Neural cell (in vitro differentiated cells): ENCODE data around the gene MECP2. TPM values are rescaled to one million over a fixed set of nuclear protein-coding genes. Genes with fewer than 3 reads are reported as not detected.

ENCODE experiments used
- H2AFZ ChIP-seq: fragments of 200-600, 300-800 bp; sonication (generic), shearing (Covaris generic); 2 replicates; pipeline ENCODE4 v1.6.0; 2014; ENCODE audit warnings: low read depth, mild to moderate bottlenecking, antibody characterized with exemption, low read length, moderate library complexity
- H3F3A ChIP-seq: fragments of 200-600 bp; shearing (Covaris generic); 2 replicates; pipeline ENCODE4 v1.6.1; 2016; ENCODE audit warnings: mild to moderate bottlenecking, moderate library complexity, mixed read lengths, antibody characterized with exemption, low read length; ENCODE audit not compliant: insufficient read depth, poor library complexity, severe bottlenecking
- H3K27ac ChIP-seq: fragments of 200-600, 300-800 bp; sonication (generic), shearing (Covaris generic); 2 replicates; pipeline ENCODE4 v1.5.1; 2014; ENCODE audit warnings: mild to moderate bottlenecking, low read length, moderate library complexity
- H3K27me3 ChIP-seq: fragments of 300-800, 200-600 bp; sonication (generic), shearing (Covaris generic); 2 replicates; pipeline ENCODE4 v1.6.0; 2014; ENCODE audit warnings: mild to moderate bottlenecking, low read depth, low read length, moderate library complexity; ENCODE audit not compliant: insufficient read depth
- H3K36me3 ChIP-seq: fragments of 300-800, 200-600 bp; sonication (generic), shearing (Covaris generic); 2 replicates; pipeline ENCODE4 v1.5.1; 2014; ENCODE audit warnings: mild to moderate bottlenecking, antibody characterized with exemption, low read length, moderate library complexity; ENCODE audit not compliant: insufficient read depth
- H3K4me2 ChIP-seq: fragments of 300-800, 200-600 bp; sonication (generic), shearing (Covaris generic); 2 replicates; pipeline ENCODE4 v1.6.0; 2014; ENCODE audit warnings: mild to moderate bottlenecking, low read length
- H3K4me3 ChIP-seq: fragments of 300-800, 200-600 bp; sonication (generic), shearing (Covaris generic); 2 replicates; pipeline ENCODE4 v1.5.1; 2014; ENCODE audit warnings: mild to moderate bottlenecking, low read length, moderate library complexity
- H3K79me2 ChIP-seq: fragments of 200-600 bp; shearing (Covaris generic); replicated peaks from 2 replicates; pipeline ENCODE4 v1.6.0; 2014; ENCODE audit warnings: mild to moderate bottlenecking, low read length, moderate library complexity; ENCODE audit not compliant: insufficient read depth
- H3K9ac ChIP-seq: fragments of 300-800, 200-600 bp; sonication (generic), shearing (Covaris generic); 2 replicates; pipeline ENCODE4 v1.6.1; 2016; ENCODE audit warnings: mild to moderate bottlenecking, low read length, mixed read lengths
- H3K9me2 ChIP-seq: fragments of 200-600 bp; shearing (Covaris generic); 2 replicates; pipeline ENCODE4 v1.6.1; 2016; ENCODE audit warnings: mild to moderate bottlenecking, low read length, mixed read lengths; ENCODE audit not compliant: insufficient read depth
- H3K9me3 ChIP-seq: fragments of 200-600, 300-800 bp; sonication (generic), shearing (Covaris generic); 2 replicates; pipeline ENCODE4 v1.6.1; 2016; ENCODE audit warnings: mild to moderate bottlenecking, mixed run types, low read length, moderate library complexity, mixed read lengths
- H4K20me1 ChIP-seq: fragments of 200-600 bp; shearing (Covaris generic); 2 replicates; pipeline ENCODE4 v1.6.1; 2016; ENCODE audit warnings: mild to moderate bottlenecking, mixed run types; ENCODE audit not compliant: insufficient read depth
- EP300 ChIP-seq: fragments of 450-650 bp; conservative IDR thresholded peaks from 2 replicates; pipeline ENCODE4 v1.6.1; 2014; ENCODE audit warnings: antibody characterized with exemption, mild to moderate bottlenecking, moderate library complexity; ENCODE audit not compliant: poor library complexity, severe bottlenecking
- EZH2 ChIP-seq: fragments of 200-600, 300-800 bp; shearing (Covaris generic), sonication (generic); IDR thresholded peaks from 2 replicates; pipeline ENCODE4 v1.6.1; 2014; ENCODE audit warnings: antibody characterized with exemption, low read length, borderline replicate concordance, mild to moderate bottlenecking; ENCODE audit not compliant: insufficient read depth, poor library complexity, severe bottlenecking
- POLR2AphosphoS5 ChIP-seq: IDR thresholded peaks from 2 replicates; pipeline ENCODE4 v1.6.1; 2012
- RAD21 ChIP-seq: fragments of 450-650 bp; conservative IDR thresholded peaks from 2 replicates; pipeline ENCODE4 v1.6.1; 2014; ENCODE audit warnings: antibody characterized with exemption, mild to moderate bottlenecking, moderate library complexity
- REST ChIP-seq: IDR thresholded peaks from 2 replicates; pipeline ENCODE4 v1.6.1; 2012; ENCODE audit warnings: borderline replicate concordance
- SMC3 ChIP-seq: fragments of 450-650 bp; conservative IDR thresholded peaks from 2 replicates; pipeline ENCODE4 v1.6.1; 2014; ENCODE audit warnings: antibody characterized with exemption, mild to moderate bottlenecking, moderate library complexity; ENCODE audit not compliant: poor library complexity
- TAF1 ChIP-seq: IDR thresholded peaks from 2 replicates; pipeline ENCODE4 v1.6.1; 2012; ENCODE audit warnings: low read depth
- polyA plus RNA-seq: library from polyadenylated mRNA; depleted of rRNA; stranded (reverse); fragments of >200 nt; gene quantifications from 2 replicates; pipeline ENCODE4 v1.2.3, GENCODE V29; 2014
- TF ChIP-seq, protein P1 (sequence below): fragments of 450-650 bp; IDR thresholded peaks from 2 replicates; pipeline ENCODE4 v1.5.1; 2014; ENCODE audit warnings: antibody characterized with exemption, mild to moderate bottlenecking, moderate library complexity; ENCODE audit not compliant: poor library complexity, severe bottlenecking

MECP2 gene
- polyA plus RNA-seq, 1 donor from 2014 or later, result 14.5 TPM

GRCh38 chrX:154024271-154024670, 73.2 kb downstream of the MECP2 start:
- no peaks in the 10 kb centered on the region for H4K20me1 ChIP-seq
- no peak overlapping the region for H3K9ac ChIP-seq
- no peaks in the 10 kb centered on the region for H3K27me3 ChIP-seq
- H2AFZ ChIP-seq, result no peak overlapping the region
- H3K4me2 ChIP-seq, result no peak overlapping the region
- H3K36me3 ChIP-seq, result no peaks in the 10 kb centered on the region
- H3F3A ChIP-seq, result no peaks in the 10 kb centered on the region
- H3K9me2 ChIP-seq, result no peaks in the 10 kb centered on the region
- H3K4me3 ChIP-seq, result no peak overlapping the region
- no peak for TF ChIP-seq REST
- TF ChIP-seq, protein P1, sequence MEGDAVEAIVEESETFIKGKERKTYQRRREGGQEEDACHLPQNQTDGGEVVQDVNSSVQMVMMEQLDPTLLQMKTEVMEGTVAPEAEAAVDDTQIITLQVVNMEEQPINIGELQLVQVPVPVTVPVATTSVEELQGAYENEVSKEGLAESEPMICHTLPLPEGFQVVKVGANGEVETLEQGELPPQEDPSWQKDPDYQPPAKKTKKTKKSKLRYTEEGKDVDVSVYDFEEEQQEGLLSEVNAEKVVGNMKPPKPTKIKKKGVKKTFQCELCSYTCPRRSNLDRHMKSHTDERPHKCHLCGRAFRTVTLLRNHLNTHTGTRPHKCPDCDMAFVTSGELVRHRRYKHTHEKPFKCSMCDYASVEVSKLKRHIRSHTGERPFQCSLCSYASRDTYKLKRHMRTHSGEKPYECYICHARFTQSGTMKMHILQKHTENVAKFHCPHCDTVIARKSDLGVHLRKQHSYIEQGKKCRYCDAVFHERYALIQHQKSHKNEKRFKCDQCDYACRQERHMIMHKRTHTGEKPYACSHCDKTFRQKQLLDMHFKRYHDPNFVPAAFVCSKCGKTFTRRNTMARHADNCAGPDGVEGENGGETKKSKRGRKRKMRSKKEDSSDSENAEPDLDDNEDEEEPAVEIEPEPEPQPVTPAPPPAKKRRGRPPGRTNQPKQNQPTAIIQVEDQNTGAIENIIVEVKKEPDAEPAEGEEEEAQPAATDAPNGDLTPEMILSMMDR, result no peak
- TF ChIP-seq EZH2, result no peak
- TF ChIP-seq TAF1, result no peak
- TF ChIP-seq RAD21, result no peak
- TF ChIP-seq POLR2AphosphoS5, result no peak
- TF ChIP-seq SMC3, result no peak
- H3K27ac ChIP-seq, result no peak overlapping the region
- H3K9me3 ChIP-seq, result no peaks in the 10 kb centered on the region
- H3K79me2 ChIP-seq, result no peaks in the 10 kb centered on the region

GRCh38 chrX:154023276-154024000, 74.1 kb downstream of the MECP2 start:
- TF ChIP-seq EP300, result no peak
- TF ChIP-seq POLR2AphosphoS5, result no peak
- TF ChIP-seq REST, result no peak
- TF ChIP-seq, protein P1, result no peak
- no peak for TF ChIP-seq EZH2
- TF ChIP-seq RAD21, result no peak
- no peak overlapping the region for H3K4me2 ChIP-seq
- no peaks in the 10 kb centered on the region for H4K20me1 ChIP-seq

More at GRCh38 chrX:154023276-154024000, 74.1 kb downstream of the MECP2 start:
- no peak overlapping the region for H2AFZ ChIP-seq
- H3K27ac ChIP-seq, result no peak overlapping the region
- H3K9ac ChIP-seq, result no peak overlapping the region
- no peaks in the 10 kb centered on the region for H3F3A ChIP-seq
- H3K79me2 ChIP-seq, result no peaks in the 10 kb centered on the region
- H3K27me3 ChIP-seq, result no peaks in the 10 kb centered on the region
- H3K9me2 ChIP-seq, result no peaks in the 10 kb centered on the region
- H3K36me3 ChIP-seq, result no peaks in the 10 kb centered on the region
- H3K4me3 ChIP-seq, result no peak overlapping the region
- H3K9me3 ChIP-seq, result no peaks in the 10 kb centered on the region
